Left lung (tissue), 10 donors: ENCODE results near the gene NYNRIN. TPM values are rescaled to one million over a fixed set of nuclear protein-coding genes. Genes with fewer than 3 reads are reported as not detected.

Experiments used
- ATAC-seq: fragments of 200-7000 bp; cut with Tn5 transposase; one replicate; pipeline ENCODE4 v1.9.1; 2020; ENCODE audit warnings: moderate library complexity
- DNase-seq, 4 donors: peaks; one replicate each; pipeline ENCODE4 v3.0.0-alpha.2; 2013 to 2020
- H3K27ac ChIP-seq, 2 donors: fragments of 200-600 bp; sonication (generic) in 1 of 2; one replicate each; pipeline versions ENCODE4 v1.5.0 to v1.8.0; 2020 to 2021
- H3K27me3 ChIP-seq, 2 donors: fragments of 200-600 bp; sonication (generic) in 1 of 2; one replicate each; pipeline versions ENCODE4 v1.5.0 to v1.8.0; 2020 to 2021
- H3K36me3 ChIP-seq, 2 donors: fragments of 200-600 bp; sonication (generic) in 1 of 2; one replicate each; pipeline versions ENCODE4 v1.5.0 to v1.8.0; 2020 to 2021
- H3K4me1 ChIP-seq, 2 donors: fragments of 200-600 bp; one replicate each; pipeline ENCODE4 v1.8.0; 2021
- H3K4me3 ChIP-seq, 2 donors: fragments of 200-600 bp; sonication (generic) in 1 of 2; one replicate each; pipeline versions ENCODE4 v1.5.0 to v1.8.0; 2020 to 2021; ENCODE audit warnings: mild to moderate bottlenecking in 1 of 2
- H3K9me3 ChIP-seq, 2 donors: fragments of 200-600 bp; sonication (generic) in 1 of 2; one replicate each; pipeline versions ENCODE4 v1.5.0 to v1.8.0; 2020 to 2021
- intact Hi-C, 2 donors: fragments of 100-400 bp; cut with DNase I; formaldehyde crosslinking; loops; one replicate each; pipeline versions ENCODE4 v1.11.2 to v1.14.2; 2022
- polyA plus RNA-seq, 6 donors: library from polyadenylated mRNA; unstranded; fragments of 120-200 nt; gene quantifications; one replicate each; pipeline ENCODE4 v1.2.1, GENCODE V29; 2013; ENCODE audit not compliant: insufficient read length in 6 of 6
- total RNA-seq, 2 donors: library from RNA; stranded (reverse); fragmentation: NEBNext Ultra II Directional; extraction: Animal tissue kit (Norgen Biotek cat#: 25700); gene quantifications; one replicate each; pipeline ENCODE4 v1.2.1, GENCODE V29; 2021
- TF ChIP-seq, protein P1 (sequence below), 2 donors: fragments of 200-600 bp; sonication (generic) in 1 of 2; IDR thresholded peaks; one replicate each; pipeline versions ENCODE4 v1.5.0 to v1.8.0; 2021; ENCODE audit warnings: antibody characterized with exemption in 2 of 2
- donor health status: DM: no; HTN: yes; CAD: no.
- donor health status: DM: no; HTN: no; CAD: no.

Gene NYNRIN
- total and polyA plus RNA-seq, 8 donors, result 16.2 to 120 (median 91.9) TPM

DNA sequence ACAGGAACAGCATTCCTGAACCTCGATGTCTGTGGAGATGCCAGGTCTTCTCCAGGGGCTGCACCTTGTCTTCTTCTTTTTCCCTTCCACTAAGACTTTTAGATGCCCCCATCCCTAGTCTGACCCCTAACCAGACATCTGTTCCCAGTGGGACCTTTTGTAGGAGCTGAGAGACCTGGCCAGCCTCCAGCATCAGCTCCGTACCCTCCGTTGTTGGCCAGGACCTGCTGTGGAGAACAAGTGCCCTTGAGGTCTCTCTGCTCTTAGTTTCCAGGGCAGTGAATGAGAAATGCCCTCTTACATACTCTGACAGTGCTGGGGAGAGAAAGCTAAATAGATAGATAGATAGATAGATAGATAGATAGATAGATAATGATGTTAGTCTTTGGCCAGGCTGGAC, 60.5 kb downstream of the NYNRIN start:
- TF ChIP-seq, protein P1, sequence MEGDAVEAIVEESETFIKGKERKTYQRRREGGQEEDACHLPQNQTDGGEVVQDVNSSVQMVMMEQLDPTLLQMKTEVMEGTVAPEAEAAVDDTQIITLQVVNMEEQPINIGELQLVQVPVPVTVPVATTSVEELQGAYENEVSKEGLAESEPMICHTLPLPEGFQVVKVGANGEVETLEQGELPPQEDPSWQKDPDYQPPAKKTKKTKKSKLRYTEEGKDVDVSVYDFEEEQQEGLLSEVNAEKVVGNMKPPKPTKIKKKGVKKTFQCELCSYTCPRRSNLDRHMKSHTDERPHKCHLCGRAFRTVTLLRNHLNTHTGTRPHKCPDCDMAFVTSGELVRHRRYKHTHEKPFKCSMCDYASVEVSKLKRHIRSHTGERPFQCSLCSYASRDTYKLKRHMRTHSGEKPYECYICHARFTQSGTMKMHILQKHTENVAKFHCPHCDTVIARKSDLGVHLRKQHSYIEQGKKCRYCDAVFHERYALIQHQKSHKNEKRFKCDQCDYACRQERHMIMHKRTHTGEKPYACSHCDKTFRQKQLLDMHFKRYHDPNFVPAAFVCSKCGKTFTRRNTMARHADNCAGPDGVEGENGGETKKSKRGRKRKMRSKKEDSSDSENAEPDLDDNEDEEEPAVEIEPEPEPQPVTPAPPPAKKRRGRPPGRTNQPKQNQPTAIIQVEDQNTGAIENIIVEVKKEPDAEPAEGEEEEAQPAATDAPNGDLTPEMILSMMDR (IDR thresholded peaks at IDR 0.05), result no peak
- Histone ChIP-seq H3K36me3 (no peaks in the 10 kb centered on the region), H3K4me1 (no peaks in the 10 kb centered on the region), H3K27me3 (no peaks in the 10 kb centered on the region), H3K27ac (no peak overlapping the region), H3K4me3 (no peak overlapping the region), H3K9me3 (no peaks in the 10 kb centered on the region)
- intact Hi-C loops, result no loop called here
- DNase-seq (no peak), ATAC-seq (no peak)

DNA sequence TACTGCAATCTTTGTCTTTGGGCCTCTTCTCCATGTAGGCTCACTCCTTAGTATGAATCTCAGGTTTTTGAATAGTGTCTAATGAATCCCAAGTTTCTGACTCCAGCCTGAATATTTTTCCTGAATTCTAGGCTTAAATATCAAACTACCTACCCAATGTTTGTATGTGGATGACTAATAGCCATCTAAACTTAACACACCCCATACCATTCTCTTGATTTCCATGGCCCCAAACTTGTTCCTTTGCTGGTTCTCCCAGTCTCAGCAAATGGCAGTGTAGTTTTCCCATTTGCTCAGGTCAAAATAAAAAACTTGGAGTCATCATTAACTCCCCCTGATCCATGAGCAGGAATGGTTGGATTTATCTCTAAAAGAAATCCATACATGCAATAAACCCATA, 62.5 kb downstream of the NYNRIN start:
- no peak for DNase-seq
- no peak for ATAC-seq
- no peak overlapping the region for H3K4me3 ChIP-seq
- TF ChIP-seq, protein P1 (IDR thresholded peaks at IDR 0.05), result no peak
- no peaks in the 10 kb centered on the region for H3K27me3 ChIP-seq
- intact Hi-C loops, result no loop called here
- no peak overlapping the region for H3K27ac ChIP-seq
- no peaks in the 10 kb centered on the region for H3K9me3 ChIP-seq
- H3K36me3 ChIP-seq, result no peaks in the 10 kb centered on the region
- H3K4me1 ChIP-seq, result no peaks in the 10 kb centered on the region

DNA sequence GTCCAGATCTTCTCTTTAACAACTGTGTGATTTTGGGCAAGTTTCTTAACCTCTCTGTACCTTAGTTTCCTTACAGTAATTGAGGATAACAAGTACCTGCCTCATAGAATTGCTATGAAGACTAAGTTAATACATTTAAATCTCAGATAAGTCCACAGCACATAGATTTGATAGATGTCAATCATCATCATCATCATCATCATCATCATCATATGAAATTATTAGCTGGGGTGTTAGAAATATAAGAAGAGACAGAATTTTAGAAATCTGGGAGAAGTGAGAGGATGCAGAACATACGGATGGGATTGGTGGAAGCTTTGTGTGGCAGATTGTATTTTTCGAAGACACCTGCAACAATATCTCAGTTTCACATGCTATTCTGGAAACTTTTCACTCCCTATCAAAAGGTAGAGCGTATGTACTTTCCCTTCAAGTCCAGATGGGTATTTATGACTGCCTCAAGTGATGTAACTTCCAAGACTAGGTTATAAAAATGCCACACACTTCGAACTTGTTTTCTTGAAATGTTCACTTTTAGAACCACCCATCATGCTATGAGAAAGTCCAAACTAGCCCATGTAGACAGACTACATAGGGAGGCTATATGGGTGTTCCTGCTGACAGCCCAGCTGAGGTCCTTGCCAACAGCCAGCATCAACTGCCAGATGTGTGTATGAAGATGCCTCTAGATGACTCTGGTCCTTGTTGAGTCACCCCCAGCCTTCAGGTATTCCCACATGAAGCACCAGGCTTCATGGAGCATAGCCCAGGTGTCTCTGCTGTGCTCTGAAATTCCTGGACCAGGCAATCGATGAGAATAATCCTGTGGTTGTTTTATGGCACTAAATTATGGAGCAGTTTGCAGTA, 64.4 kb downstream of the NYNRIN start:
- H3K27me3 ChIP-seq, result no peaks in the 10 kb centered on the region
- TF ChIP-seq, protein P1 (IDR thresholded peaks at IDR 0.05), result no peak
- no peak for ATAC-seq

DNA sequence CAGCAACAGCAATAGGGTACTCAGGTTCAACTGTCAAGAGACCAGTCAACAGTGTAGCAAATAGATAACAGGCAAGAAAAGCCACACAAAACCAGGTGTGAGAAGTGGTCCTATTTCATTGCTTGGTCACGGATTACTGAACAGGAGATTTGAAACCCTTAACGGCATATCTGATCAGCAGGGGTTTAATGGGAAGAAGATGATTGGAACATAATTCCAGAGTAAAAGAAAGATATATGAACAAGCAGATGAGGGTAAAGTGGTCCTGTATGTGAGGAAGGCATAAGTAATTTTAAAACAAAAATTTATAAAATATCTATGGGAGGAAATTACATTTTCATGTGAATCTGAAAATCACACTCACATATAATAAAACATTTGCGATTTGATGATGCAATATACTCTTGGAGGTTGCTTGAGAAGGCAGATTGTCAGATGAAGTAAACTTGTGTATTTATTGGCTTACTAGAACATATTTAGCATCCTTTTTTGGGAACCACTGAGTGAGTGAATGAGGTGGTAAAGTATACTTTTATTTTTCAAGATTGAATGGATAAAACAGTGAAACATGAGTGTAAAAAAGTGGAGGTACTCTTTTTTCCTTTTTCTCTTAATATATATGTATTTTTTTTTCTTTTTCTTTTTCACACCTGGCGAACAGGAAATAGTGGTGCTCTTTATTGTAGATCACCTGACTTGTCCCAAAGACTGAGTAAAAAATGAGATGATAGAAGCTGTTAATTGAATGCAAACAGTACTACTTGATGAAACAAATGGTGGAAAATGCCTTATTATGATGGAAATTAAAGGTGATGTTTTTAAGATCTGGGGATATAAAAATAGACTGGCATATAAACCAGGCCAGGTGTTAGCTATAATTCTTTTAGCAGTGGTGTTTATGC, 65.3 kb downstream of the NYNRIN start:
- Histone ChIP-seq H3K27me3 (no peaks in the 10 kb centered on the region), H3K4me1 (no peaks in the 10 kb centered on the region), H3K36me3 (no peaks in the 10 kb centered on the region), H3K27ac (no peak overlapping the region), H3K4me3 (no peak overlapping the region), H3K9me3 (no peaks in the 10 kb centered on the region)
- TF ChIP-seq, protein P1 (IDR thresholded peaks at IDR 0.05), result no peak
- no peak for DNase-seq
- no peak for ATAC-seq
- intact Hi-C loops, result no loop called here

More for the DNA sequence above, 64.4 kb downstream of the NYNRIN start:
- Histone ChIP-seq H3K36me3 (no peaks in the 10 kb centered on the region), H3K27ac (no peak overlapping the region), H3K4me3 (no peak overlapping the region), H3K9me3 (no peaks in the 10 kb centered on the region), H3K4me1 (no peaks in the 10 kb centered on the region)
- no peak for DNase-seq
- intact Hi-C loops, result no loop called here

DNA sequence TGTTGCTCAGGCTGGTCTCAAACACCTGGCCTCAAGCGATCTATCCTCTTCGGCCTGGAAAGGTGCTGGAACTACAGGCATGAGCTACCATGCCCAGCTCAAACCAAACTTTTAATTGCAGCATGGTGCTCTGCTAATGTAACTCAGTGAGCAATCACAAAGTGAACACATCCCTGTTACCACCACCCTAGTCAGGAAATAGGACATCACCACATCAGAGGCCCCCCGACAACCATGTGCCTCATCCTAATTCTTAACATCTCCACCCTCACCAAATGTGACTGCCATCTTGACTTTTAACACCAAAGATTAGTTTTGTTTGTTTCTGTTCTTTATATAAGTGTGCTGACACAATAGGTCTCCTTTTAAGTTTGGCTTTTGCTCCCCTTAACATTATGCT, 66.6 kb downstream of the NYNRIN start:
- DNase-seq, result no peak
- no peaks in the 10 kb centered on the region for H3K36me3 ChIP-seq
- TF ChIP-seq, protein P1 (IDR thresholded peaks at IDR 0.05), result no peak
- intact Hi-C loops, result no loop called here
- no peaks in the 10 kb centered on the region for H3K4me1 ChIP-seq
- no peaks in the 10 kb centered on the region for H3K27me3 ChIP-seq
- H3K27ac ChIP-seq, result no peak overlapping the region
- no peak for ATAC-seq
- H3K9me3 ChIP-seq, result no peaks in the 10 kb centered on the region
- no peak overlapping the region for H3K4me3 ChIP-seq
